ENCODE results near the gene NOTCH2.
A peak's percentile ranks its signal among the peaks of the same experiment; 100 is the strongest.

NOTCH2 gene

DNA sequence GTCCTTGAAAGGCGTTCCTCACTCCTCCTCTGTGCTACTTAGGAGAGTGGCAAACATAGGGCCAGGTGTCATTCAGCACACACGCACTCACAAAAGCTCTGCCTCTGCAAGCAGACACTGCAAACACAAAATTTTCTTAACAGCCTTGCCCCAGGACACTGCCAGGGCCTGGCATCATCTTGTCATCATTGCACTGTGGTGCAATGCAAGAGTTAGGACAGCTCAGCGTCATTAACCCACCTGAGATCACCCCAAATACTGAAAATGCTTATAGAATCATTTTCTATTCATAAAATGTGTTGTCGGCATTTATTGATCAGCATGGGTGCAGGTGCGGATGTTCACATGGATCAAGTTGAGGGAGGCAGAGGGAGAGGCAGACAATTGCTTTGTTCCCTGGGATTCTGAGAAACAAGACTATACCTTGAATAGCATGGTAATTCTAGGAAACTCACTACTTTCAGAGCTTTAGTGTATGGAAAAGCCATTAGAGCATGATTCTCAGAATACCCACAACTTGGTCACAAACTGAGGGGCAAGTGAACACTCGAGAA, 176.1 kb downstream of the NOTCH2 start:
- no peak overlapping the region for H3K27ac Mint-ChIP-seq
- DNase-seq, result no peak

DNA sequence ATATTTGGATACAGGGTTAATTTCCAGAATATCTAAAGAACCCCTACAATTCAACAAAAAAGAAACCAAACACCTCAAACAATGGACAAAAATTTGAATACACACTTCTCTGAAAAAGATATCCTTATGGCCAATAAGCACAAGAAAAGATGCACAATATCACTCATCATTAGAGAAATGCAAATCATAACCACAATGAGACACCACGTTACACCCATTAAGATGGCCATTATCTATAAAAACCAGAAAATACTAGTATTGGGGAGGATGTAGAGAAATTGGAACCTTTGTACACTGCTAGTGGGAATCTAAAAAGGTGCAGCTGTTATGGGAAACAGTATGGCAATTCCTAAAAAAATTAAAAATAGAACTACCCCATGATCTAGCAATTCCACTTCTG, 178.1 kb downstream of the NOTCH2 start:
- TF ChIP-seq, protein P1, sequence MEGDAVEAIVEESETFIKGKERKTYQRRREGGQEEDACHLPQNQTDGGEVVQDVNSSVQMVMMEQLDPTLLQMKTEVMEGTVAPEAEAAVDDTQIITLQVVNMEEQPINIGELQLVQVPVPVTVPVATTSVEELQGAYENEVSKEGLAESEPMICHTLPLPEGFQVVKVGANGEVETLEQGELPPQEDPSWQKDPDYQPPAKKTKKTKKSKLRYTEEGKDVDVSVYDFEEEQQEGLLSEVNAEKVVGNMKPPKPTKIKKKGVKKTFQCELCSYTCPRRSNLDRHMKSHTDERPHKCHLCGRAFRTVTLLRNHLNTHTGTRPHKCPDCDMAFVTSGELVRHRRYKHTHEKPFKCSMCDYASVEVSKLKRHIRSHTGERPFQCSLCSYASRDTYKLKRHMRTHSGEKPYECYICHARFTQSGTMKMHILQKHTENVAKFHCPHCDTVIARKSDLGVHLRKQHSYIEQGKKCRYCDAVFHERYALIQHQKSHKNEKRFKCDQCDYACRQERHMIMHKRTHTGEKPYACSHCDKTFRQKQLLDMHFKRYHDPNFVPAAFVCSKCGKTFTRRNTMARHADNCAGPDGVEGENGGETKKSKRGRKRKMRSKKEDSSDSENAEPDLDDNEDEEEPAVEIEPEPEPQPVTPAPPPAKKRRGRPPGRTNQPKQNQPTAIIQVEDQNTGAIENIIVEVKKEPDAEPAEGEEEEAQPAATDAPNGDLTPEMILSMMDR (IDR thresholded peaks at IDR 0.05), result no peak
- peaks cover 39% of the 10 kb centered on the region for H3K9me3 Mint-ChIP-seq
- H3K4me3 Mint-ChIP-seq, result no peak overlapping the region
- H3K27me3 Mint-ChIP-seq (ENCODE audit: low read depth, poor library complexity), result peaks cover 29% of the 10 kb centered on the region
- H3K4me1 Mint-ChIP-seq, result no peaks in the 10 kb centered on the region
- H3K27ac Mint-ChIP-seq, result no peak overlapping the region
- no peak for DNase-seq
- peaks cover 8% of the 10 kb centered on the region for H3K36me3 Mint-ChIP-seq (ENCODE audit: low read depth)

More for the DNA sequence above, 176.1 kb downstream of the NOTCH2 start:
- Mint-ChIP-seq H3K4me1 (no peaks in the 10 kb centered on the region), H3K36me3 (ENCODE audit: low read depth) (peaks cover 6% of the 10 kb centered on the region), H3K9me3 (peaks cover 21% of the 10 kb centered on the region), H3K27me3 (ENCODE audit: low read depth, poor library complexity) (peaks cover 19% of the 10 kb centered on the region), H3K4me3 (no peak overlapping the region)
- TF ChIP-seq, protein P1 (IDR thresholded peaks at IDR 0.05), result no peak

DNA sequence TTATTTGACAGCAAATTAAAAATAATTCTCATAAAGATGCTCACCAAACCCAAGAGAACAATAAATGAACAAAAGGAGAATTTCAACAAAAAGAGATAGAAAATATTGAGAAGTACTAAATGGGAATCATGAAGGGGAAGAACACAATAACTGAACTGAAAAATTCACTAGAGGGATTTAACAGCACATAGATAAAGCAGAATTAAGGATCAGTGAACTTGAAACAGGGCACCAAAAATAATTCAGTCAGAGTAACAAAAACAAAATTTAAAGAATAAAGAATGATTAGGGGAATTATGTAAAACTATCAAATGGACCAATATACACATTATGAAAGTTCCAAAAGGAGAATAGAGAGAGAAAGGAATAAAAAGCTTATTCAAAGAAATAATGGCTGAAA, 181.0 kb downstream of the NOTCH2 start:
- DNase-seq, result no peak
- peaks cover 31% of the 10 kb centered on the region for H3K27me3 Mint-ChIP-seq (ENCODE audit: low read depth, poor library complexity)
- TF ChIP-seq, protein P1 (IDR thresholded peaks at IDR 0.05), result no peak
- no peak overlapping the region for H3K4me3 Mint-ChIP-seq
- H3K4me1 Mint-ChIP-seq, result no peaks in the 10 kb centered on the region
- peaks cover 8% of the 10 kb centered on the region for H3K36me3 Mint-ChIP-seq (ENCODE audit: low read depth)
- no peak overlapping the region for H3K27ac Mint-ChIP-seq
- H3K9me3 Mint-ChIP-seq, result peaks cover 39% of the 10 kb centered on the region

DNA sequence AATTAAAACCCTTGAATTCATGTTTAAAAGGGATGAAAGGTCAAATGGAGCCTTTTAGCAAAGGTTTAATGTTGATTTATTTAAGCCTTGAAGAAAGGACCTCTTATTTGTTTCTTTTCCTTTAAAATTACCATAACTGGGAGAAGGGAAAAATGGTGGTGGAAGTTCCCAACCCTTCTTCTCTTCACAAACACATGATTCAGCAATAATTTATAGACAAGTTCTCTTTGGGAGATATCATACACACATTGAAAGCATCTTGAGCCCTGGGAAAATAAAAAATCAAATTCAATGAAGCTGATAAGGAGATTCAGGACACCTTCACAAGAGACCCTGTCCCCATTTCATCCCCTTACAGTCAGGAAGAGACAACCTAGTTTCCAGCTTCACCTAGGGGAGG, 182.0 kb downstream of the NOTCH2 start:
- peaks cover 8% of the 10 kb centered on the region for H3K36me3 Mint-ChIP-seq (ENCODE audit: low read depth)
- no peak overlapping the region for H3K4me3 Mint-ChIP-seq
- no peaks in the 10 kb centered on the region for H3K4me1 Mint-ChIP-seq
- peaks cover 39% of the 10 kb centered on the region for H3K9me3 Mint-ChIP-seq
- TF ChIP-seq, protein P1 (IDR thresholded peaks at IDR 0.05), result no peak
- no peak for DNase-seq
- H3K27me3 Mint-ChIP-seq (ENCODE audit: low read depth, poor library complexity), result peaks cover 26% of the 10 kb centered on the region
- no peak overlapping the region for H3K27ac Mint-ChIP-seq

DNA sequence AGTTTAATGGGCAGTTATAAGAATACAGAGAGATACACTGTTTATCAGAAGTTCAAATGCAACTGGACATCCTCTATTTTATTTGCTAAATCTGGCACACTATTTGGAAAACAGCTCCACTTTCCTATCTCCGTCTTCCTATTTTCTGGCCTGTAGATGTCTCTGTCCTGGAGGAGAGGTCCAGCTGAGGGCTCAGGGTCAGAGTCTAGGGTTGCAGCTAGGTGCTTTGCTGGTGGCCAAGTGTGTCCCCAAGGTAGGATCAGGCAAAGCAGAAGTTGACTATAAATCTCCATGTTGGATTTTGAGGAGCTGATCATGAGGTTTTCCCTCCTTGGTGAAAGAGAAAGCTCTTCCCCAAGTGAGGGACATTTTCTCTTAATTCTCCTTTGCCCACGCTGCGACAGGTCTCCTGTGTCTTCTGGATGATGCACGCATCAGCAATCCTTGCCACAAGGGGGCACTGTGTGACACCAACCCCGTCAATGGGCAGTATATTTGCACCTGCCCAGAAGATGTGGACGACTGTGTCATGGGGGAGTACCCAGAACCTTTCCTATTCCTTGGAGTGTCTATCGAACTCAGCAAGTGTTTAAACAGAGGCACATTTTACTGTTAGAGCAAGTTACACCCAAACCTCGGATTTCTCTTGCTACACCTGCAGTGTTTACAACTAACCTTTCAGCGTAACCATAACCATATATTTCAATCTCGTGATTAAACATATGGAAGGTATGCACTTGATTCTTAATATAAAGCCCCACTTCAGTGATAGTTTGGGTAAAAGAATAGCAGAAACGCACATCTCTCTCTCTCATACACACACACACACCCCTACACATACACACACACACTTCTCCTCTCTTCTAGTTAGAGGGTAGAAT, 183.3 kb downstream of the NOTCH2 start:
- Mint-ChIP-seq H3K9me3 (peaks cover 39% of the 10 kb centered on the region), H3K4me3 (no peak overlapping the region), H3K4me1 (no peaks in the 10 kb centered on the region), H3K27me3 (ENCODE audit: low read depth, poor library complexity) (peaks cover 26% of the 10 kb centered on the region), H3K27ac (no peak overlapping the region), H3K36me3 (ENCODE audit: low read depth) (peaks cover 8% of the 10 kb centered on the region)
- DNase-seq, result peak; percentile 47
- TF ChIP-seq, protein P1 (IDR thresholded peaks at IDR 0.05), result peak; percentile 42

Measured in nephron progenitor cell (in vitro differentiated cells).